HG03097 (cell line): ENCODE results near the gene UNCX.

ENCODE experiments used
- ATAC-seq: cut with Tn5 transposase; IDR thresholded peaks from one replicate; pipeline ENCODE4 v1.9.1; 2021; ENCODE audit not compliant: unreplicated experiment, low FRiP score

The UNCX gene

GRCh38 chr7:1231214-1232102, 1.2 kb upstream of the UNCX start:
- ATAC-seq, result no peak

GRCh38 chr7:1232103-1232466, 587 bp upstream of the UNCX start:
- no peak for ATAC-seq

GRCh38 chr7:1233333-1234048, 819 bp downstream of the UNCX start:
- no peak for ATAC-seq

- no peak for ATAC-seq
Measured at GRCh38 chr7:1234049-1234880, 1.6 kb downstream of the UNCX start.

GRCh38 chr7:1234881-1235500, 2.3 kb downstream of the UNCX start:
- no peak for ATAC-seq

GRCh38 chr7:1235501-1236131, 2.9 kb downstream of the UNCX start:
- ATAC-seq, result no peak

GRCh38 chr7:1236132-1236661, 3.5 kb downstream of the UNCX start:
- ATAC-seq, result no peak

- no peak for ATAC-seq
Measured at GRCh38 chr7:1236831-1237701, 4.4 kb downstream of the UNCX start.

GRCh38 chr7:1237704-1238255, 5.1 kb downstream of the UNCX start:
- no peak for ATAC-seq

- no peak for ATAC-seq
Measured at GRCh38 chr7:1238450-1238882, 5.8 kb downstream of the UNCX start.

GRCh38 chr7:1238931-1239802, 6.5 kb downstream of the UNCX start:
- ATAC-seq, result no peak

GRCh38 chr7:1239803-1240516, 7.3 kb downstream of the UNCX start:
- no peak for ATAC-seq

GRCh38 chr7:1240517-1241257, 8.0 kb downstream of the UNCX start:
- no peak for ATAC-seq

GRCh38 chr7:1241258-1241602, 8.6 kb downstream of the UNCX start:
- no peak for ATAC-seq

GRCh38 chr7:1241603-1242255, 9.1 kb downstream of the UNCX start:
- ATAC-seq, result no peak

- ATAC-seq, result no peak
Measured at GRCh38 chr7:1242256-1242605, 9.6 kb downstream of the UNCX start.
